ENCODE results near the gene SLC22A5.
A peak's percentile ranks its signal among the peaks of the same experiment; 100 is the strongest.

The SLC22A5 gene

DNA sequence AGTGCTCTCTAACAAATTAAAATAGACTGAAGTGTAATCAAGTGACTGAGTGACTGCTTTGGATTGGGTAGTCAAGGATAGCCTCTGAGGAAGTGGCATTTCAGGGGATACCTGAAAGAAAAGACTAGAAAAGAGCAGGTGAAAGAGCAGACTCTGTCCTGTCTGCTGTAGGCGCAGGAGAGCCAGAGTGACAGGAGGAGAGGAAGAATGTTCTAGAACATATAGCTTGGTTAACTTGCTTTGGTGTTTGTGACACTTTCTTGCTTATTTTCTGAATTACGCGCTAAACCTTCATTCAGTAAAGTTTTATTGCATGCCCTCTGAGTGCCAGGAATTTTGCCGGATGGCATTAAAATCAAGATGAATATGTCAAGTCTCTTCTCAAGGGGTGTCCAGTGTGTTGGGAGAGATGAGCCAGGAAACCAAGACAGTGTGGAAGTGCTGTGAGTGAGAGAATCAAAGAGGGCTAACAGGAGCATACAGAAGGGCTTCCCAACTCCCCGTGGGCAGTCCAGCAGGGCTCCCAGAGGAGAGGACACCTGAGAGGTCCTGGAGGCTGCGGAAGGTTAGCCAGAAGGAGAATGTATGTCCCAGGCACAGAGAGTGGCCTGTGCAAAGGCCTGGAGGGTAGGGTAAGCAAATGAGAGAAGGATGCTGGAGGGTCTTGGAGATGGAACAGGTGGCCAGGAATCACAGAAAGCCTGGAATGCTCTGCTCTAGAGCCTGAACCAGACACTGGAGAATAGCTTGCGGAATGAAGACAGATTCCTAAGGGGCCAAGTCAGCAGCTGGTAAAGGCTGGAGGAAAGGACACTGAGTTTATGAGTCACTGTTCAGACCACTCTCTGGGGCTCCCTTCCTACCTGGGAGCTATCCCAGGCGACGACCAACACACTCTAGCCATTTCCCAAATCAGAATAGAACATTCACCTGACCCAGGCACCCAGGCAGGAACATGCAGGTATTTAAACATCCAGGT, 59.3 kb downstream of the SLC22A5 start:
- no peak overlapping the region for H3K4me3 ChIP-seq (ENCODE audit: low read depth, low read length)
- in situ Hi-C loops (cut with HindIII; ENCODE audit: low sequenced_read_pairs), result no loop called here
- peak; percentile 55 for DNase-seq (ENCODE audit: low read depth)
- TF ChIP-seq, protein P1, sequence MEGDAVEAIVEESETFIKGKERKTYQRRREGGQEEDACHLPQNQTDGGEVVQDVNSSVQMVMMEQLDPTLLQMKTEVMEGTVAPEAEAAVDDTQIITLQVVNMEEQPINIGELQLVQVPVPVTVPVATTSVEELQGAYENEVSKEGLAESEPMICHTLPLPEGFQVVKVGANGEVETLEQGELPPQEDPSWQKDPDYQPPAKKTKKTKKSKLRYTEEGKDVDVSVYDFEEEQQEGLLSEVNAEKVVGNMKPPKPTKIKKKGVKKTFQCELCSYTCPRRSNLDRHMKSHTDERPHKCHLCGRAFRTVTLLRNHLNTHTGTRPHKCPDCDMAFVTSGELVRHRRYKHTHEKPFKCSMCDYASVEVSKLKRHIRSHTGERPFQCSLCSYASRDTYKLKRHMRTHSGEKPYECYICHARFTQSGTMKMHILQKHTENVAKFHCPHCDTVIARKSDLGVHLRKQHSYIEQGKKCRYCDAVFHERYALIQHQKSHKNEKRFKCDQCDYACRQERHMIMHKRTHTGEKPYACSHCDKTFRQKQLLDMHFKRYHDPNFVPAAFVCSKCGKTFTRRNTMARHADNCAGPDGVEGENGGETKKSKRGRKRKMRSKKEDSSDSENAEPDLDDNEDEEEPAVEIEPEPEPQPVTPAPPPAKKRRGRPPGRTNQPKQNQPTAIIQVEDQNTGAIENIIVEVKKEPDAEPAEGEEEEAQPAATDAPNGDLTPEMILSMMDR (IDR thresholded peaks at IDR 0.05; ENCODE audit: low read depth, low read length, missing control alignments), result no peak

DNA sequence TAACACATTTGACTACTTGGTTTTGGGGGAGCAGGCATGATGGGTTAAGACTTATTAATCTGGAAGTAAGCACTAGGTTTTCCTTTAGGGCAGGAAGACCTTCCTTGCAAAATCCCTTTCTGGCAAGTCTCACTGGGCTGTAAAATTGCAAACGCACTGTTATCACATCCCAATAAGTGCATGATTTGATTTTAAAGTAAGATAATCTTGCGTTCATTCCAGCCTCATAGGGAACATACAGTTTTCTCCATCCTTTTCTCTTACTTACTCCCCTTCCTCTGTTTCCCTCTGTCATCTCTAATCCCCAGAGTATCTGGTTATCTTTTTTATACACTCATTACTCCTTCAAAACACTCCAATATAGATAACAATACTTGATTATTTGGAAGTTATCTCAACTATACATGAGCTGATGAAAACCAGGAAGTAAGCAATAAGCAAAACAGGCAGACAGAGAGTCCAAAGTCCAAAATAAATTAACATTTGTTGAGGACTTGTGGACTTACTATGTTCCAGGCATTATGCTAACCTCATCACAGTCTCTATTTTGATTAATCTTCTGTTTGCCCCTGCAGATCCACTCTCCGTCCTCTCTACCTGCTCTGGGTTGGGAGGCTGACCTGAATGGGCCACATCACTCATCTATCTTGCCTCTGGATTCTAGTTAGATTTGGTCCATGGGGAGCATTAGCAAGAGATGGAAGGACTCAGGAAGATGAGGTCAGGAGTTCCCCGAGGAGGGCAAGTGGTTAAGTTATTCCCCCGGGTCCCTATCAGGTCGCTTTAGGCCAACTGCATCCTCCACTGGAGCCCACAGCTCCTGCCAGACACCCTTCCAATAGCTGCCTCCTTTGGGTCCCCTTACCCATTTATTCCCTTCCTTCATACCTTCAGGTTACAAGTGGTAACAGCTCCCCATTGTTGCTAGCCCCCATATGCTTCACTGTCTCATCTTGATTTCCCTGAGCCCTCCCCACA, 60.2 kb downstream of the SLC22A5 start:
- in situ Hi-C loops (cut with HindIII; ENCODE audit: low sequenced_read_pairs), result no loop called here
- no peak for DNase-seq (ENCODE audit: low read depth)
- H3K4me3 ChIP-seq (ENCODE audit: low read depth, low read length), result no peak overlapping the region
- TF ChIP-seq, protein P1 (IDR thresholded peaks at IDR 0.05; ENCODE audit: low read depth, low read length, missing control alignments), result no peak

DNA sequence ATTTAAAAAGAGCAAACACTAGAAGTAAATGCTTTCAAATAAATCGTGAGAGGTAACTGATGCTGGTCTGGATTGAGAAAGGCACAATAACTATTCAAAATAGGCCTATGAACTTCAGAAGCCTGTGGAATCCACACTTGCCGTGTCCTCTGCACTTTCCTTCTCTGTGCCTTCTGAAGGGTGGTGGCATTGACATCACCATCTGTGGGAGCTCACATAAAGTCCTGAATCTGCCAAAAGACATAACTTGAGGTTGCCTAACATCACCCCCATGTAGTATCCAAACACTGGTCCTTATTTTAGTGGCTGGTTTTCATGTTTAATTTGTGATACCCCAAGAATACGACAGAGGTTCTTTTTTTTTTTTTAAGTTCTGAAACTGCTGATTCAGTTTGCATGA, 61.2 kb downstream of the SLC22A5 start:
- in situ Hi-C loops (cut with HindIII; ENCODE audit: low sequenced_read_pairs), result no loop called here
- DNase-seq (ENCODE audit: low read depth), result no peak
- TF ChIP-seq, protein P1 (IDR thresholded peaks at IDR 0.05; ENCODE audit: low read depth, low read length, missing control alignments), result no peak
- no peak overlapping the region for H3K4me3 ChIP-seq (ENCODE audit: low read depth, low read length)

DNA sequence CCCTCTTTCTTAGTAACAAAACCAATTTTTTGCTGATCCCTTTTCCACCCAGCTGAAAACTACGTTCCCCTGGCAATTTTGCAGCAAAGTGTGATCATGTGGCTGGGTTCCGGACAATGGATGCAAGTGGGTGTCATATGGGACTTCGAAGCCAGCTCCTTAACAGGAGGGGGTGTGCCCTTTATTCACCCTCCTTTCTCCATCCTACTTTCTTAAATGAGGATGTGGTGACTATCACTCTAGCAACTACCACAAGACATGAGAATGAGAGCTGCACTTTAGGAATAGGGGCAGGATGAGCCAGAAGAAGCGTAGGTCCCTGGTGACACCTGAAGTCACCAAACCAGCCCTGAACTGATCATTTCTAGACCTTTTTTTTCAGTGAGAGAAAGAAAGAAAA, 62.1 kb downstream of the SLC22A5 start:
- in situ Hi-C loops (cut with HindIII; ENCODE audit: low sequenced_read_pairs), result no loop called here
- DNase-seq (ENCODE audit: low read depth), result no peak
- H3K4me3 ChIP-seq (ENCODE audit: low read depth, low read length), result no peak overlapping the region
- TF ChIP-seq, protein P1 (IDR thresholded peaks at IDR 0.05; ENCODE audit: low read depth, low read length, missing control alignments), result no peak

DNA sequence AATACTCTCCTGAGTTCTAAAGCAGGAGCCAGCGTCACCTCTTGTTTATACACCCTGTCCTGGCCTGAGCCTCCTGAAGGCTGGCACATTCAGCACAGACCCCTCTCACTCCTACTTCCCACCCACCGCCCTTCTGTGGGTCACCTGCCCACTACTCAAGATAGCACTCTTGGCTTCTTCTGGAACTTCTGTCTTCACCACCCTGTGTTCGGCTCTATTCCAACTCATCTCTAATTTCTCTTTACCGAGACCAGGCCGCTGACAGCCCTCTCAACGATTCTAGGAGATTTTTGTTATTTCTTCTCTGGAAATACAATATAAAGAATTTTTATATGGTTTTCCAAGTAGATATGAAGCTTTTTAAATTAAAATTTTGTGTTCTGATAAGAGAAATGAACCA, 63.6 kb downstream of the SLC22A5 start:
- TF ChIP-seq, protein P1 (IDR thresholded peaks at IDR 0.05; ENCODE audit: low read depth, low read length, missing control alignments), result no peak
- DNase-seq (ENCODE audit: low read depth), result no peak
- in situ Hi-C loops (cut with HindIII; ENCODE audit: low sequenced_read_pairs), result no loop called here
- H3K4me3 ChIP-seq (ENCODE audit: low read depth, low read length), result no peak overlapping the region

All from astrocyte of the cerebellum (primary cell).